Measurements from ENCODE around the gene ATP5F1E.

Gene ATP5F1E

DNA sequence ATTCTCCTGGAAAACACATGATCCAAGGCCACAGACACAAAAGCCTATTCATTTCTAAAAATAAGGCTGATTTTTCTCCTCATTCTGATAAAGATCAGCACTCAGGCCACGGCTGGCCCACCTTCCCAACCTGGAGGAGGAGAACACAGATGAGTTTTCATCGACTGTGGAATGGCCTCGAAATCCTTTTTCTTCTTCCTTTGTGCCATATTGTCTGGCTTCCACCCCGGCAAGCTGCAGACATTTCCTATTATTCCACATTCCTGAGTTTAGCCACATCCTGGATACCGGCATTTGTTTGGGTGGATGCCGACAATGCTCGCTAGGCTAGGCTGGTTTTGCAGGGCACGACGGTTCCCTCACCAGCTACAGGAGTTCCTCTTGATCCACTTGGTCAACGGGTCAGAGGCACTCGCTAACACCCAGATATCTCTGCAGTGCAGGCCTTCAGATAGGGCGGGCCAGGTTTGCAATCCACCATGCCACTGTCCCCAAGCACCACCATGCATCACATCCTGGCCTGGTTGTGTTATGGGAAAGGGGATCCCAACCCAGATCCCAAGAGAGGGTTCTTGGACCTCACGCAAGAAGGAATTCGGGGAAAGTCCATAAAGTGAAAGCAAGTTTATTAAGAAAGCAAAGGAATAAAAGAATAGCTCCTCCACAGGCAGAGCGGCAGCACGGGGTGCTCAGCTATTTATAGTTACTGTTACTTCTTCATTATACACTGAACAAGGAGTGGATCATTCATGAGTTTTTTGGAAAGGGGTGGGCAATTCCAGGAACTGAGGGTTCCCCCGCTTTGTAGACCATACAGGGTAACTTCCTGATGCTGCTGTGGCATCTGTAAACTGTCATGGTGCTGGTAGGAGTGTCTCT lies 20.9 kb downstream of the ATP5F1E start:
- H3K9me3 ChIP-seq (ENCODE audit: insufficient read depth, low read depth, low read length) = no peaks in the 10 kb centered on the region
- no peaks in the 10 kb centered on the region for H3F3A ChIP-seq (ENCODE audit: low read depth)
- H3K9me2 ChIP-seq (replicated peaks; ENCODE audit: low read depth, low read length) = no peaks in the 10 kb centered on the region
- no peaks in the 10 kb centered on the region for H3K36me3 ChIP-seq (ENCODE audit: insufficient read depth, low read length)
- H4K20me1 ChIP-seq (ENCODE audit: insufficient read depth, low read length, poor library complexity, severe bottlenecking) = no peaks in the 10 kb centered on the region
- H3K4me3 ChIP-seq (ENCODE audit: low read length, poor library complexity, severe bottlenecking) = no peak overlapping the region
- TF ChIP-seq, protein P1, sequence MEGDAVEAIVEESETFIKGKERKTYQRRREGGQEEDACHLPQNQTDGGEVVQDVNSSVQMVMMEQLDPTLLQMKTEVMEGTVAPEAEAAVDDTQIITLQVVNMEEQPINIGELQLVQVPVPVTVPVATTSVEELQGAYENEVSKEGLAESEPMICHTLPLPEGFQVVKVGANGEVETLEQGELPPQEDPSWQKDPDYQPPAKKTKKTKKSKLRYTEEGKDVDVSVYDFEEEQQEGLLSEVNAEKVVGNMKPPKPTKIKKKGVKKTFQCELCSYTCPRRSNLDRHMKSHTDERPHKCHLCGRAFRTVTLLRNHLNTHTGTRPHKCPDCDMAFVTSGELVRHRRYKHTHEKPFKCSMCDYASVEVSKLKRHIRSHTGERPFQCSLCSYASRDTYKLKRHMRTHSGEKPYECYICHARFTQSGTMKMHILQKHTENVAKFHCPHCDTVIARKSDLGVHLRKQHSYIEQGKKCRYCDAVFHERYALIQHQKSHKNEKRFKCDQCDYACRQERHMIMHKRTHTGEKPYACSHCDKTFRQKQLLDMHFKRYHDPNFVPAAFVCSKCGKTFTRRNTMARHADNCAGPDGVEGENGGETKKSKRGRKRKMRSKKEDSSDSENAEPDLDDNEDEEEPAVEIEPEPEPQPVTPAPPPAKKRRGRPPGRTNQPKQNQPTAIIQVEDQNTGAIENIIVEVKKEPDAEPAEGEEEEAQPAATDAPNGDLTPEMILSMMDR (conservative IDR thresholded peaks at IDR 0.05; ENCODE audit: low read length) = no peak
- no peak for TF ChIP-seq EZH2phosphoT487 (IDR thresholded peaks at IDR 0.05; ENCODE audit: borderline replicate concordance)
- no peak overlapping the region for H3K4me2 ChIP-seq (ENCODE audit: low read depth, low read length, poor library complexity, severe bottlenecking)
- no peak overlapping the region for H3K9ac ChIP-seq (ENCODE audit: low read depth, low read length, poor library complexity, severe bottlenecking)
- no peaks in the 10 kb centered on the region for H3K79me2 ChIP-seq (ENCODE audit: insufficient read depth, low read length)
- H2AFZ ChIP-seq (ENCODE audit: low read length) = no peak overlapping the region
- H3K27me3 ChIP-seq (ENCODE audit: insufficient read depth, low read length, poor library complexity, severe bottlenecking) = no peaks in the 10 kb centered on the region
- H3K4me1 ChIP-seq (ENCODE audit: insufficient read depth, low read length, poor library complexity, severe bottlenecking) = peaks cover 3% of the 10 kb centered on the region

DNA sequence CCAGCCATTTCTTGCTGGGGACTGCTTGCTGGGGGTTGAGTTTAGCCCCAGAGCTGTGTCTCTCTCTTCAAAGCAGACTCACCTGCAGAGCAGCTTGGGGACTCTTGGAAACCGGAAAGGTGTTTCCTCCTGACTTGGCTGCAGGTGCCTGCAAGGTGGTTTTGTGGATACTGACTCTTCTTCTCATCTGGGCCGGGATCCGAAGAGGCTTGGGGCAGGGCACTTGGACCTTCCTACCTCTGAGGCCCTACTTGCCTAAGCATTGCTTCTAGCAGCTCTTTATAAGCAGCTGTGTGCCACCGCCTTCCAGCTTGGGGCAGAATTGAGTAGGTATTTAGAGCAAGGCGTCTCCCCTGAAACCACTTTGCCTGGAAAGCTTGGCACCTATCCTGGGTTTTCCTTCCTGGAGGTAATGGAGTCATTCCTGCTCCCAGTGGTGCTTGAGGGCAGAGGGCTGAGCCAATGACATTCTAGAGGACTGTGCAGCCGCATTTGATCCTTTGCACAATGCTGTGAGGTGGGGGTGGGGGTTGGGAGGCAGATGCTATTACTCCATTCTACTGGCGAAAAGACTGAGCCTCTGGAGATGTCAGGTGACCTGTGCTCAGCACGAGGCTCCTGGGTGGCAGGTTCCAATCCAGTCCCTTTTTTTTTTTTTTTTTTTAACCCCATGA lies 21.7 kb downstream of the ATP5F1E start:
- no peaks in the 10 kb centered on the region for H3K9me3 ChIP-seq (ENCODE audit: insufficient read depth, low read depth, low read length)
- no peak overlapping the region for H2AFZ ChIP-seq (ENCODE audit: low read length)
- H4K20me1 ChIP-seq (ENCODE audit: insufficient read depth, low read length, poor library complexity, severe bottlenecking) = no peaks in the 10 kb centered on the region
- no peaks in the 10 kb centered on the region for H3K79me2 ChIP-seq (ENCODE audit: insufficient read depth, low read length)
- H3K27me3 ChIP-seq (ENCODE audit: insufficient read depth, low read length, poor library complexity, severe bottlenecking) = no peaks in the 10 kb centered on the region
- H3K4me1 ChIP-seq (ENCODE audit: insufficient read depth, low read length, poor library complexity, severe bottlenecking) = no peaks in the 10 kb centered on the region
- H3K9ac ChIP-seq (ENCODE audit: low read depth, low read length, poor library complexity, severe bottlenecking) = no peak overlapping the region
- no peaks in the 10 kb centered on the region for H3K9me2 ChIP-seq (replicated peaks; ENCODE audit: low read depth, low read length)
- TF ChIP-seq, protein P1 (conservative IDR thresholded peaks at IDR 0.05; ENCODE audit: low read length) = no peak
- no peak for TF ChIP-seq EZH2phosphoT487 (IDR thresholded peaks at IDR 0.05; ENCODE audit: borderline replicate concordance)
- H3K4me2 ChIP-seq (ENCODE audit: low read depth, low read length, poor library complexity, severe bottlenecking) = no peak overlapping the region
- no peaks in the 10 kb centered on the region for H3K36me3 ChIP-seq (ENCODE audit: insufficient read depth, low read length)
- H3K4me3 ChIP-seq (ENCODE audit: low read length, poor library complexity, severe bottlenecking) = no peak overlapping the region
- H3F3A ChIP-seq (ENCODE audit: low read depth) = no peaks in the 10 kb centered on the region

DNA sequence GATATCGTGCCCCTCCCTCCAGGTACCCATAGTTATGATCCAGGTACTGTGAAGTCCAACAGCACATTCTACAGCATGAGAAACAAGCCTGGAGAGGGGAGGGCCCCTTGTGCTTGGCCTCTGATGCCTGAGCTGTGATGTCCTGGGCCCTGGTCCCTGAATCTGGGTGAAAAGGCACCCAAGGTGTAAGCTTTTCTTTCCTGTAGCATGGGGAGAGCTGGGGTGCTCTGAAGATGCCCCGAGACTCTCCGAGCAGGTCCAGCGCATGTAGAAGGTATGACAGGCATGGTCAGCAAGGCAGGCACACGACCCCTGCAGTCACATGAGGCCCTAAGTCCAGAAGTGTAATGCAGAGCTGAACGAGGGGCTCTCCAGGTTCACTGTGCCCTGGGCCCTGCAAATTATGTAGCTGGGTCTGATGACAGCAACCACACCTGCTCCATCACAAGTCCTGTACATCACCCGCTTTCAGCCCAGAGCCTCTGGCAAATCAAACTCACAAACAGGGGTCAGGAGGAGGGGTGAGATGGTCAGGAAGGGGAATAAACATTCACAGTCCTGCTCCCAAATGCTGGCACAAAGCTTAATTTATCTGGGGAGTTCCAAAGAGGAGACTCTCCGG lies 23.3 kb downstream of the ATP5F1E start:
- no peak overlapping the region for H3K4me3 ChIP-seq (ENCODE audit: low read length, poor library complexity, severe bottlenecking)
- H3F3A ChIP-seq (ENCODE audit: low read depth) = no peaks in the 10 kb centered on the region
- H3K4me2 ChIP-seq (ENCODE audit: low read depth, low read length, poor library complexity, severe bottlenecking) = no peak overlapping the region
- H4K20me1 ChIP-seq (ENCODE audit: insufficient read depth, low read length, poor library complexity, severe bottlenecking) = no peaks in the 10 kb centered on the region
- no peaks in the 10 kb centered on the region for H3K36me3 ChIP-seq (ENCODE audit: insufficient read depth, low read length)
- H3K4me1 ChIP-seq (ENCODE audit: insufficient read depth, low read length, poor library complexity, severe bottlenecking) = peaks cover 13% of the 10 kb centered on the region
- TF ChIP-seq, protein P1 (conservative IDR thresholded peaks at IDR 0.05; ENCODE audit: low read length) = no peak
- no peak for TF ChIP-seq EZH2phosphoT487 (IDR thresholded peaks at IDR 0.05; ENCODE audit: borderline replicate concordance)
- H2AFZ ChIP-seq (ENCODE audit: low read length) = no peak overlapping the region
- H3K79me2 ChIP-seq (ENCODE audit: insufficient read depth, low read length) = no peaks in the 10 kb centered on the region
- no peaks in the 10 kb centered on the region for H3K27me3 ChIP-seq (ENCODE audit: insufficient read depth, low read length, poor library complexity, severe bottlenecking)
- no peaks in the 10 kb centered on the region for H3K9me3 ChIP-seq (ENCODE audit: insufficient read depth, low read depth, low read length)
- no peak overlapping the region for H3K9ac ChIP-seq (ENCODE audit: low read depth, low read length, poor library complexity, severe bottlenecking)
- H3K9me2 ChIP-seq (replicated peaks; ENCODE audit: low read depth, low read length) = no peaks in the 10 kb centered on the region
